H1 (cell line): Measurements from ENCODE around the gene SLC43A3.

ENCODE experiments used
- BRCA1 ChIP-seq: IDR thresholded peaks from 2 replicates; pipeline ENCODE4 v1.6.1; 2012; ENCODE audit warnings: low read depth, low read length, improper control_type of control experiment
- CEBPB ChIP-seq: IDR thresholded peaks from 2 replicates; pipeline ENCODE4 v1.6.1; 2012; ENCODE audit warnings: low read depth, low read length
- CREB1 ChIP-seq: IDR thresholded peaks from 2 replicates; pipeline ENCODE4 v1.6.1; 2012; ENCODE audit warnings: inconsistent platforms
- CTCF ChIP-seq, 3 experiments: IDR thresholded peaks; 1 replicate in 2 of 3; 2 replicates in 1 of 3; pipeline versions ENCODE4 v1.5.1 to v1.6.1; 2011; ENCODE audit warnings: low read length in 3 of 3, mild to moderate bottlenecking in 3 of 3, inconsistent platforms in 2 of 3, low read depth in 1 of 3, moderate library complexity in 1 of 3; ENCODE audit not compliant: insufficient read depth in 1 of 3; ENCODE audit errors: control extremely low read depth in 1 of 3
- EP300 ChIP-seq, 2 experiments: IDR thresholded peaks; 1 replicate in 1 of 2; 2 replicates in 1 of 2; pipeline ENCODE4 v1.6.1; 2011 to 2012; ENCODE audit warnings: low read depth in 2 of 2, low read length in 2 of 2, mild to moderate bottlenecking in 2 of 2, borderline replicate concordance in 1 of 2, inconsistent platforms in 1 of 2, moderate library complexity in 1 of 2
- EZH2 ChIP-seq: fragments of 200-600 bp; sonication (generic); IDR thresholded peaks from 2 replicates; pipeline ENCODE4 v1.7.1; 2012; ENCODE audit warnings: low read depth, mild to moderate bottlenecking, moderate library complexity, low read length, inconsistent platforms; ENCODE audit not compliant: severe bottlenecking
- RFX5 ChIP-seq: IDR thresholded peaks from 2 replicates; pipeline ENCODE4 v1.6.1; 2011; ENCODE audit warnings: low read depth, low read length, improper control_type of control experiment, borderline replicate concordance
- SIN3A ChIP-seq, 2 experiments: IDR thresholded peaks in 1 of 2; conservative IDR thresholded peaks in 1 of 2; 2 replicates each; pipeline ENCODE4 v1.6.1; 2011 to 2012; ENCODE audit warnings: low read length in 2 of 2, improper control_type of control experiment in 1 of 2, low read depth in 1 of 2, mild to moderate bottlenecking in 1 of 2
- SRF ChIP-seq: IDR thresholded peaks from 2 replicates; pipeline ENCODE4 v1.6.1; 2011; ENCODE audit warnings: mild to moderate bottlenecking, low read depth, low read length, moderate library complexity
- USF2 ChIP-seq: IDR thresholded peaks from 2 replicates; pipeline ENCODE4 v1.6.1; 2011; ENCODE audit warnings: low read length, improper control_type of control experiment
- TF ChIP-seq, protein P1 (sequence below): IDR thresholded peaks from 2 replicates; pipeline ENCODE4 v1.6.1; 2012; ENCODE audit warnings: inconsistent platforms

GRCh38 chr11:57453543-57454177 lies 26.7 kb upstream of the SLC43A3 start:
- TF ChIP-seq RFX5 (no peak), SRF (no peak), USF2 (no peak), EZH2 (no peak), BRCA1 (no peak), EP300 (IDR thresholded peaks at IDR 0.05; ENCODE audit: borderline replicate concordance in 1 of 2, low read depth in 2 of 2, low read length in 2 of 2) (no peak), SIN3A (conservative IDR thresholded peaks at IDR 0.05 in 1 of 2, IDR thresholded peaks at IDR 0.05 in 1 of 2; ENCODE audit: low read depth in 1 of 2, low read length in 2 of 2) (no peak), CEBPB (no peak), CTCF (IDR thresholded peaks at IDR 0.05; ENCODE audit: control extremely low read depth in 1 of 3, insufficient read depth in 1 of 3, low read depth in 1 of 3, low read length in 3 of 3) (no peak), CREB1 (no peak)
- TF ChIP-seq, protein P1, sequence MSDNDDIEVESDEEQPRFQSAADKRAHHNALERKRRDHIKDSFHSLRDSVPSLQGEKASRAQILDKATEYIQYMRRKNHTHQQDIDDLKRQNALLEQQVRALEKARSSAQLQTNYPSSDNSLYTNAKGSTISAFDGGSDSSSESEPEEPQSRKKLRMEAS: no peak
